ENCODE data around the gene TUBB3. TPM values are rescaled to one million over a fixed set of nuclear protein-coding genes. Genes with fewer than 3 reads are reported as not detected.
A peak's percentile ranks its signal among the peaks of the same experiment; 100 is the strongest.
"Not testable (repeated sequence)": the region's sequence is repeated elsewhere in the genome, so short reads cannot be mapped to it uniquely, and the experiment has no call there.

The TUBB3 gene
- total RNA-seq, 1 donor from 2014 or later, result 23.4 TPM

- DNase-seq, result peak; percentile 50
These were observed 4.4 kb upstream of the TUBB3 start, which contains the start of gene MC1R for GRCh38 chr16:89918453-89919347. Gene MC1R (plus strand): TSS chr16:89918862. CDS start chr16:89919259, 397 bp downstream.

GRCh38 chr16:89919535-89920406, 3.4 kb upstream of the TUBB3 start:
- no peak for DNase-seq

- no peak for DNase-seq
These were observed 2.4 kb upstream of the TUBB3 start for GRCh38 chr16:89920723-89921122.

- no peak for DNase-seq
These were observed 1.9 kb upstream of the TUBB3 start for GRCh38 chr16:89921131-89921701.

GRCh38 chr16:89921702-89922476, 1.3 kb upstream of the TUBB3 start:
- peak; percentile 69 for DNase-seq

GRCh38 chr16:89922477-89922883, 662 bp upstream of the TUBB3 start:
- peak; percentile 50 for DNase-seq

GRCh38 chr16:89923640-89924296, 626 bp downstream of the TUBB3 start:
- no peak for DNase-seq

GRCh38 chr16:89924297-89924924, 1.3 kb downstream of the TUBB3 start:
- DNase-seq, result peak; percentile 66

GRCh38 chr16:89924925-89925307, 1.8 kb downstream of the TUBB3 start:
- no peak for DNase-seq

GRCh38 chr16:89925596-89926079, 2.5 kb downstream of the TUBB3 start:
- DNase-seq, result no peak

GRCh38 chr16:89931305-89931896, 8.3 kb downstream of the TUBB3 start:
- DNase-seq, result no peak

GRCh38 chr16:89931964-89932363, 8.8 kb downstream of the TUBB3 start:
- no peak for DNase-seq

GRCh38 chr16:89934019-89934418, 10.9 kb downstream of the TUBB3 start:
- not testable (repeated sequence) for DNase-seq

GRCh38 chr16:89934611-89935553, 11.7 kb downstream of the TUBB3 start:
- no peak for DNase-seq

- DNase-seq, result not testable (repeated sequence)
These were observed 12.5 kb downstream of the TUBB3 start for GRCh38 chr16:89935620-89936019.

- DNase-seq, result no peak
These were observed 12.9 kb downstream of the TUBB3 start for GRCh38 chr16:89936034-89936433.

- no peak for DNase-seq
These were observed 13.4 kb downstream of the TUBB3 start for GRCh38 chr16:89936508-89936907.

GRCh38 chr16:89936981-89937380, 13.8 kb downstream of the TUBB3 start:
- no peak for DNase-seq

Data from tongue (tissue), 2 donors.